ENCODE data around the gene MAGI2.

Gene MAGI2

DNA sequence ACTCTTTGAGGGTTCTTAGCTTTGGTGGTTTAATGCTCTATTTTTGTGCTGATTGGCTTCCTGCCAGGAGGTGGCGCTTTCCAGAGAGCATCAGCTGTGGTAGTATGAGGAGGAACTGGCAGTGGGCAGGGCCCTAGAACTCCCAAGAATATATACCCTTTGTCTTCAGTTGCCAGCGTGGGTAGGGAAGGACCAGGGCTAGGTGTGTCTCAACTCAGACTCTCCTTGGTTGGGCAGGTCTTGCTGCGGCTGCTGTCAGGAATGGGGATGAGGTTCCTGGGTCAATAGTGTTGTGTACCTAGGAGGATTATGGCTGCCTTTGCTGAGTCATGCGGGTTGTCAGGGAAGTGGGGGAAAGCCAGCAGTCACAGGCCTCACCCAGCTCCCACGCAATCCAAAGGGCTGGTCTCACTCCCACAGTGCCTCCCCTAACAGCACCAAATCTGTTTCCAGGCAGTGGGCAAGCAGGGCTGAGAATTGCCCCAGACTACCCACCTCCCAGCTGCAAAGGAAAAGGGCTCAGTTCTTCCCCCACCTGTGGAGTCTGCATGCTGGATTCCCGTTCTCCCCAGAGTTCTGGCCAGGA, 1463.4 kb downstream of the MAGI2 start:
- no peaks in the 10 kb centered on the region for H4K20me1 ChIP-seq (ENCODE audit: insufficient read depth, low read length, poor library complexity, severe bottlenecking)
- H3K36me3 ChIP-seq (ENCODE audit: insufficient read depth, low read length) = no peaks in the 10 kb centered on the region
- TF ChIP-seq, protein P1, sequence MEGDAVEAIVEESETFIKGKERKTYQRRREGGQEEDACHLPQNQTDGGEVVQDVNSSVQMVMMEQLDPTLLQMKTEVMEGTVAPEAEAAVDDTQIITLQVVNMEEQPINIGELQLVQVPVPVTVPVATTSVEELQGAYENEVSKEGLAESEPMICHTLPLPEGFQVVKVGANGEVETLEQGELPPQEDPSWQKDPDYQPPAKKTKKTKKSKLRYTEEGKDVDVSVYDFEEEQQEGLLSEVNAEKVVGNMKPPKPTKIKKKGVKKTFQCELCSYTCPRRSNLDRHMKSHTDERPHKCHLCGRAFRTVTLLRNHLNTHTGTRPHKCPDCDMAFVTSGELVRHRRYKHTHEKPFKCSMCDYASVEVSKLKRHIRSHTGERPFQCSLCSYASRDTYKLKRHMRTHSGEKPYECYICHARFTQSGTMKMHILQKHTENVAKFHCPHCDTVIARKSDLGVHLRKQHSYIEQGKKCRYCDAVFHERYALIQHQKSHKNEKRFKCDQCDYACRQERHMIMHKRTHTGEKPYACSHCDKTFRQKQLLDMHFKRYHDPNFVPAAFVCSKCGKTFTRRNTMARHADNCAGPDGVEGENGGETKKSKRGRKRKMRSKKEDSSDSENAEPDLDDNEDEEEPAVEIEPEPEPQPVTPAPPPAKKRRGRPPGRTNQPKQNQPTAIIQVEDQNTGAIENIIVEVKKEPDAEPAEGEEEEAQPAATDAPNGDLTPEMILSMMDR (conservative IDR thresholded peaks at IDR 0.05; ENCODE audit: low read length) = peak; percentile 65
- no peak for TF ChIP-seq EZH2phosphoT487 (IDR thresholded peaks at IDR 0.05; ENCODE audit: borderline replicate concordance)
- H3K4me3 ChIP-seq (ENCODE audit: low read length, poor library complexity, severe bottlenecking) = no peak overlapping the region
- H3K27me3 ChIP-seq (ENCODE audit: insufficient read depth, low read length, poor library complexity, severe bottlenecking) = no peaks in the 10 kb centered on the region
- no peaks in the 10 kb centered on the region for H3K9me3 ChIP-seq (ENCODE audit: insufficient read depth, low read depth, low read length)
- no peaks in the 10 kb centered on the region for H3K4me1 ChIP-seq (ENCODE audit: insufficient read depth, low read length, poor library complexity, severe bottlenecking)
- H3K4me2 ChIP-seq (ENCODE audit: low read depth, low read length, poor library complexity, severe bottlenecking) = no peak overlapping the region
- no peaks in the 10 kb centered on the region for H3K9me2 ChIP-seq (replicated peaks; ENCODE audit: low read depth, low read length)
- H3K9ac ChIP-seq (ENCODE audit: low read depth, low read length, poor library complexity, severe bottlenecking) = no peak overlapping the region
- H2AFZ ChIP-seq (ENCODE audit: low read length) = peak overlapping the region; percentile 80
- no peaks in the 10 kb centered on the region for H3F3A ChIP-seq (ENCODE audit: low read depth)
- H3K79me2 ChIP-seq (ENCODE audit: insufficient read depth, low read length) = no peaks in the 10 kb centered on the region

DNA sequence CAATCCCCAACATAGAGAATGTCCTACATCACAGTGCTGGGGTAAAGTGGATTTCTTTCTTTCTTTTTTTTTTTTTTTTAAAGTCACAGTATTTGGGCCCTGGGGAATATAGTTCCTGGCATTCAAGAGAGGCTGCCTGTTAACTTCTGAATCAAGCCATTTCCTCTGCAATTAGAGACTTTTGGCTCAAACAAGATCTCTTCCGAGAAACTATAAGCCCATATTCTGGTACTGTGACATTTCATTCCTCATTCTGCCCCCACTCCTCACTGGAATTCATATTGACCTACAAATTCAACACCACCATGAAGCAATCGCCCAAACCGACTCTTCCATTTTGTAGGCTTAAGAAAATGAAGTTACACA, 1467.5 kb downstream of the MAGI2 start:
- Histone ChIP-seq H3K4me3 (ENCODE audit: low read length, poor library complexity, severe bottlenecking) (no peak overlapping the region), H2AFZ (ENCODE audit: low read length) (no peak overlapping the region), H3K9me3 (ENCODE audit: insufficient read depth, low read depth, low read length) (no peaks in the 10 kb centered on the region), H3F3A (ENCODE audit: low read depth) (no peaks in the 10 kb centered on the region), H3K27me3 (ENCODE audit: insufficient read depth, low read length, poor library complexity, severe bottlenecking) (no peaks in the 10 kb centered on the region), H3K9ac (ENCODE audit: low read depth, low read length, poor library complexity, severe bottlenecking) (no peak overlapping the region), H3K9me2 (replicated peaks; ENCODE audit: low read depth, low read length) (no peaks in the 10 kb centered on the region), H3K79me2 (ENCODE audit: insufficient read depth, low read length) (no peaks in the 10 kb centered on the region), H3K4me2 (ENCODE audit: low read depth, low read length, poor library complexity, severe bottlenecking) (no peak overlapping the region), H3K36me3 (ENCODE audit: insufficient read depth, low read length) (no peaks in the 10 kb centered on the region), H3K4me1 (ENCODE audit: insufficient read depth, low read length, poor library complexity, severe bottlenecking) (no peaks in the 10 kb centered on the region), H4K20me1 (ENCODE audit: insufficient read depth, low read length, poor library complexity, severe bottlenecking) (no peaks in the 10 kb centered on the region)
- TF ChIP-seq, protein P1 (conservative IDR thresholded peaks at IDR 0.05; ENCODE audit: low read length) = no peak
- TF ChIP-seq EZH2phosphoT487 (IDR thresholded peaks at IDR 0.05; ENCODE audit: borderline replicate concordance) = no peak

DNA sequence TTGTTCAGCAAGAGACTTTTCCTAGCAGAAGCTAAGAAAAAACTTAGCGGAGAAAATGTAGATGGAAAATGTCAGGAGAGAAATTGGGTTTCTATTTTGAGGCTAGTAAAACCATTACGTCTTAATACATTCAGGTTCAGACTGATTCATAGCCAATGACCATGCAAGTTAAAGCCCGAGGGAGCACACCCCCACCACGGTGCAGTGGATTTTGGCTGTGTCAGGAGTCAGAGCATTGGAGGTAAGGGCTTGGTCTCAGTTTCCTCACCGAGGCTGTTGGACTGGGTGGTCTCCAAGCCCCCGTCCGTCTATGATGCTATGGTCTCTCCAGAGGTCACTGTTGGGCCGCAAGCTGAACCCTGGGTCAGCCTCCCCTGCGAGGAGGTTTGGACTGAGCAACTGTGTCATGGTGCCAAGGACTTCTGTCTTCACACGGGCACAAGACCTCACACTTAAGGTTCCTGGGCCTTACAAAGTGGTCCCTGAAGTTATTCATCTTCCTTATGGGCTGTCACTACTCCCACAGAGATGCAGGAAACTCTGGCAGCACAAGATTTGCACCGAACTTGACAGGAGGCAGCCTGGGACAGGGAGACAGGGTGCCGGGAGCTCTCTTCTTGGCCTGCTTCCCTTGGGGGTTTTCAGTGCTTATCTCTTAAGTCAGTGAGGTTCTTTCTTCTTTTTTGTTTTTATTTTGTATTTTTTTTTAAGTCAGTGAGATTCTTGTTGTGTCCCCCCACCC, 1468.1 kb downstream of the MAGI2 start:
- TF ChIP-seq, protein P1 (conservative IDR thresholded peaks at IDR 0.05; ENCODE audit: low read length) = no peak
- no peak for TF ChIP-seq EZH2phosphoT487 (IDR thresholded peaks at IDR 0.05; ENCODE audit: borderline replicate concordance)
- no peaks in the 10 kb centered on the region for H3K9me2 ChIP-seq (replicated peaks; ENCODE audit: low read depth, low read length)
- H3K36me3 ChIP-seq (ENCODE audit: insufficient read depth, low read length) = no peaks in the 10 kb centered on the region
- no peaks in the 10 kb centered on the region for H3K27me3 ChIP-seq (ENCODE audit: insufficient read depth, low read length, poor library complexity, severe bottlenecking)
- no peaks in the 10 kb centered on the region for H3K79me2 ChIP-seq (ENCODE audit: insufficient read depth, low read length)
- no peak overlapping the region for H3K4me3 ChIP-seq (ENCODE audit: low read length, poor library complexity, severe bottlenecking)
- H3K9me3 ChIP-seq (ENCODE audit: insufficient read depth, low read depth, low read length) = no peaks in the 10 kb centered on the region
- H3K9ac ChIP-seq (ENCODE audit: low read depth, low read length, poor library complexity, severe bottlenecking) = no peak overlapping the region
- no peaks in the 10 kb centered on the region for H3K4me1 ChIP-seq (ENCODE audit: insufficient read depth, low read length, poor library complexity, severe bottlenecking)
- H3K4me2 ChIP-seq (ENCODE audit: low read depth, low read length, poor library complexity, severe bottlenecking) = no peak overlapping the region
- no peaks in the 10 kb centered on the region for H3F3A ChIP-seq (ENCODE audit: low read depth)
- H4K20me1 ChIP-seq (ENCODE audit: insufficient read depth, low read length, poor library complexity, severe bottlenecking) = no peaks in the 10 kb centered on the region
- no peak overlapping the region for H2AFZ ChIP-seq (ENCODE audit: low read length)

Measured in Loucy (cell line).